Measurements from ENCODE around the gene SNX21.
"Not testable (repeated sequence)": the region's sequence is repeated elsewhere in the genome, so short reads cannot be mapped to it uniquely, and the experiment has no call there.

DNA sequence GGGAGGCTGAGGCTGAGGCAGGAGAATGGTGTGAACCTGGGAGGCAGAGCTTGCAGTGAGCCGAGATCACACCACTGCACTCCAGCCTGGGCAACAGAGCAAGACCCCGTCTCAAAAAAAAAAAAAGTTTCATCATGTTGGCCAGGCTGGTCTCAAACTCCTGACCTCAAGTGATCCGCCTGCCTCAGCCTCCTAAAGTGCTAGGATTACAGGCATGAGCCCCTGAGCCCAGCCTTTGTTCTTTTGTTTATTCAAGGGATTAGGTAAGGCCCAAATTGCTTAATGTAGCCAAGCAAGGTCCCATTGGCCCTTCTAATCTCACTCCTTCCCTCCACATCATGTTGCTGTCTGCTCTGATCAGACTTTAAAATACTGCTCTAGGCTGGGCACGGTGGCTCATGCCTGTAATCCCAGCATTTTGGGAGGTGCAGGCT lies 3.9 kb upstream of the SNX21 start:
- TF ChIP-seq FOS (IDR thresholded peaks at IDR 0.05; ENCODE audit: borderline replicate concordance, insufficient read depth, low read length); POLR2A (IDR thresholded peaks at IDR 0.05; ENCODE audit: low read depth, low read length); EZH2 (IDR thresholded peaks at IDR 0.05; ENCODE audit: borderline replicate concordance, low read depth, low read length, severe bottlenecking): not testable (repeated sequence)
- TF ChIP-seq, protein P1, sequence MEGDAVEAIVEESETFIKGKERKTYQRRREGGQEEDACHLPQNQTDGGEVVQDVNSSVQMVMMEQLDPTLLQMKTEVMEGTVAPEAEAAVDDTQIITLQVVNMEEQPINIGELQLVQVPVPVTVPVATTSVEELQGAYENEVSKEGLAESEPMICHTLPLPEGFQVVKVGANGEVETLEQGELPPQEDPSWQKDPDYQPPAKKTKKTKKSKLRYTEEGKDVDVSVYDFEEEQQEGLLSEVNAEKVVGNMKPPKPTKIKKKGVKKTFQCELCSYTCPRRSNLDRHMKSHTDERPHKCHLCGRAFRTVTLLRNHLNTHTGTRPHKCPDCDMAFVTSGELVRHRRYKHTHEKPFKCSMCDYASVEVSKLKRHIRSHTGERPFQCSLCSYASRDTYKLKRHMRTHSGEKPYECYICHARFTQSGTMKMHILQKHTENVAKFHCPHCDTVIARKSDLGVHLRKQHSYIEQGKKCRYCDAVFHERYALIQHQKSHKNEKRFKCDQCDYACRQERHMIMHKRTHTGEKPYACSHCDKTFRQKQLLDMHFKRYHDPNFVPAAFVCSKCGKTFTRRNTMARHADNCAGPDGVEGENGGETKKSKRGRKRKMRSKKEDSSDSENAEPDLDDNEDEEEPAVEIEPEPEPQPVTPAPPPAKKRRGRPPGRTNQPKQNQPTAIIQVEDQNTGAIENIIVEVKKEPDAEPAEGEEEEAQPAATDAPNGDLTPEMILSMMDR (IDR thresholded peaks at IDR 0.05; ENCODE audit: extremely low read depth in 1 of 2, insufficient read depth in 1 of 2, low read depth in 1 of 2, low read length in 2 of 2): not testable (repeated sequence)
